ENCODE data around the gene UBD. TPM values are rescaled to one million over a fixed set of nuclear protein-coding genes. Genes with fewer than 3 reads are reported as not detected.
A peak's percentile ranks its signal among the peaks of the same experiment; 100 is the strongest.

The UBD gene
- total RNA-seq, 2 donors from 2014 or later: not detected

- no peak for TF ChIP-seq CTCF (conservative IDR thresholded peaks at IDR 0.05)
- H3K4me1 Mint-ChIP-seq: peaks cover 8% of the 10 kb centered on the region
- no peak for DNase-seq
- H3K27me3 Mint-ChIP-seq (ENCODE audit: insufficient read depth): peaks cover 77% of the 10 kb centered on the region
- Histone ChIP-seq H3K27ac (ENCODE audit: low read depth, low read length) (no peak overlapping the region), H3K4me3 (ENCODE audit: low read length) (no peak overlapping the region), H3K4me1 (ENCODE audit: control insufficient read depth, insufficient read depth, low read length) (no peaks in the 10 kb centered on the region), H3K9me3 (ENCODE audit: control insufficient read depth, low read length) (no peaks in the 10 kb centered on the region), H3K27me3 (ENCODE audit: control insufficient read depth, insufficient read depth, low read length, poor library complexity, severe bottlenecking) (peaks cover 73% of the 10 kb centered on the region), H3K9ac (ENCODE audit: extremely low read depth, low read length, poor library complexity, severe bottlenecking) (no peak overlapping the region), H3K36me3 (ENCODE audit: control insufficient read depth, insufficient read depth, low read length) (no peaks in the 10 kb centered on the region)
- H3K36me3 Mint-ChIP-seq (ENCODE audit: low read depth): no peaks in the 10 kb centered on the region
- no peak overlapping the region for H3K4me3 Mint-ChIP-seq
- H3K27ac Mint-ChIP-seq: no peak overlapping the region
- 81 to 88% methylated on average over 3 to 5 of the region's 5 CpGs for WGBS, 2 experiments (ENCODE audit: insufficient coverage in 1 of 2, insufficient read length in 1 of 2)
- no peaks in the 10 kb centered on the region for H3K9me3 Mint-ChIP-seq
Measured at GRCh38 chr6:29554764-29555163, 4.8 kb downstream of the UBD start.

- no peak overlapping the region for H3K27ac ChIP-seq (ENCODE audit: low read depth, low read length)
- peak overlapping the region; percentile 49 for H3K4me3 Mint-ChIP-seq
Measured at GRCh38 chr6:29553268-29554057, 6.1 kb downstream of the UBD start.

GRCh38 chr6:29552512-29553051 lies 7.0 kb downstream of the UBD start:
- H3K36me3 ChIP-seq (ENCODE audit: control insufficient read depth, insufficient read depth, low read length): no peaks in the 10 kb centered on the region

More at GRCh38 chr6:29553268-29554057, 6.1 kb downstream of the UBD start:
- H3K4me3 ChIP-seq (ENCODE audit: low read length): peak overlapping the region; percentile 70
- H3K4me1 ChIP-seq (ENCODE audit: control insufficient read depth, insufficient read depth, low read length): no peaks in the 10 kb centered on the region
- Mint-ChIP-seq H3K9me3 (no peaks in the 10 kb centered on the region), H3K27me3 (ENCODE audit: insufficient read depth) (peaks cover 77% of the 10 kb centered on the region), H3K36me3 (ENCODE audit: low read depth) (no peaks in the 10 kb centered on the region), H3K4me1 (peaks cover 8% of the 10 kb centered on the region), H3K27ac (no peak overlapping the region)
- 3 to 5% methylated on average over 29 to 83 of the region's 83 CpGs for WGBS, 2 experiments (ENCODE audit: insufficient coverage in 1 of 2, insufficient read length in 1 of 2)
- TF ChIP-seq CTCF (conservative IDR thresholded peaks at IDR 0.05): peak; percentile 56
- no peak overlapping the region for H3K9ac ChIP-seq (ENCODE audit: extremely low read depth, low read length, poor library complexity, severe bottlenecking)
- H3K36me3 ChIP-seq (ENCODE audit: control insufficient read depth, insufficient read depth, low read length): no peaks in the 10 kb centered on the region
- peaks cover 76% of the 10 kb centered on the region for H3K27me3 ChIP-seq (ENCODE audit: control insufficient read depth, insufficient read depth, low read length, poor library complexity, severe bottlenecking)
- no peaks in the 10 kb centered on the region for H3K9me3 ChIP-seq (ENCODE audit: control insufficient read depth, low read length)
- peak; percentile 92 for DNase-seq

More at GRCh38 chr6:29552512-29553051, 7.0 kb downstream of the UBD start:
- H3K9me3 ChIP-seq (ENCODE audit: control insufficient read depth, low read length): no peaks in the 10 kb centered on the region
- H3K27ac Mint-ChIP-seq: no peak overlapping the region
- no peaks in the 10 kb centered on the region for H3K4me1 ChIP-seq (ENCODE audit: control insufficient read depth, insufficient read depth, low read length)
- peak overlapping the region; percentile 49 for H3K4me3 Mint-ChIP-seq
- DNase-seq: no peak
- no peaks in the 10 kb centered on the region for H3K36me3 Mint-ChIP-seq (ENCODE audit: low read depth)
- no peak overlapping the region for H3K27ac ChIP-seq (ENCODE audit: low read depth, low read length)
- 65% methylated on average over 5 of the region's 5 CpGs; no CpG with 5 or more reads in 1 of the 2 experiments for WGBS, 2 experiments (ENCODE audit: insufficient coverage in 1 of 2, insufficient read length in 1 of 2)
- no peak overlapping the region for H3K9ac ChIP-seq (ENCODE audit: extremely low read depth, low read length, poor library complexity, severe bottlenecking)
- peaks cover 77% of the 10 kb centered on the region for H3K27me3 Mint-ChIP-seq (ENCODE audit: insufficient read depth)
- peaks cover 8% of the 10 kb centered on the region for H3K4me1 Mint-ChIP-seq
- no peak overlapping the region for H3K4me3 ChIP-seq (ENCODE audit: low read length)
- no peak for TF ChIP-seq CTCF (conservative IDR thresholded peaks at IDR 0.05)
- no peaks in the 10 kb centered on the region for H3K9me3 Mint-ChIP-seq
- peaks cover 76% of the 10 kb centered on the region for H3K27me3 ChIP-seq (ENCODE audit: control insufficient read depth, insufficient read depth, low read length, poor library complexity, severe bottlenecking)
